ENCODE results near the gene AP4M1. TPM values are rescaled to one million over a fixed set of nuclear protein-coding genes. Genes with fewer than 3 reads are reported as not detected.

Gene AP4M1
- total and polyA plus RNA-seq, 2 donors (not counting 1 experiment from before 2014, with no cell fraction given) = 17.2 to 19.6 TPM

- no peak for TF ChIP-seq CTCF (conservative IDR thresholded peaks at IDR 0.05 in 1 of 2, IDR thresholded peaks at IDR 0.05 in 1 of 2; ENCODE audit: low read depth in 1 of 2, low read length in 2 of 2)
- no peak for TF ChIP-seq EZH2 (IDR thresholded peaks at IDR 0.05; ENCODE audit: low read length, missing control alignments)
- H3K36me3 ChIP-seq (ENCODE audit: control insufficient read depth, insufficient read depth, low read length) = peaks cover 25% of the 10 kb centered on the region
- peak overlapping the region; percentile 92 for H3K4me2 ChIP-seq (ENCODE audit: extremely low read depth, insufficient read depth, low read length)
- H4K20me1 ChIP-seq (ENCODE audit: control insufficient read depth, extremely low read depth, insufficient read depth, low read length) = no peaks in the 10 kb centered on the region
- no peaks in the 10 kb centered on the region for H3K9me3 ChIP-seq (ENCODE audit: control insufficient read depth, insufficient read depth, low read depth, low read length)
- peak overlapping the region; percentile 86 for H3K9ac ChIP-seq (ENCODE audit: insufficient read depth, low read length)
- H3K27me3 ChIP-seq (ENCODE audit: control insufficient read depth, insufficient read depth, low read length) = no peaks in the 10 kb centered on the region
- H3K4me3 ChIP-seq (replicated peaks in 1 of 4; ENCODE audit: control extremely low read depth in 1 of 4, insufficient read depth in 1 of 4, low read depth in 3 of 4, low read length in 4 of 4) = peak overlapping the region; percentile 55 to 93 (median 82)
- H2AFZ ChIP-seq (ENCODE audit: low read length) = peak overlapping the region; percentile 55
- peaks cover 23% of the 10 kb centered on the region for H3K79me2 ChIP-seq (ENCODE audit: control insufficient read depth, insufficient read depth, low read length)
- H3K4me1 ChIP-seq (ENCODE audit: control insufficient read depth, extremely low read depth, insufficient read depth, low read length) = peaks cover 28% of the 10 kb centered on the region
- peak overlapping the region; percentile 91 for H3K27ac ChIP-seq (ENCODE audit: insufficient read depth, low read length)
- no peak for DNase-seq (ENCODE audit: low read depth in 2 of 2)
Observed at GRCh38 chr7:100088095-100088620, 13.3 kb upstream of the AP4M1 start.

GRCh38 chr7:100088621-100089457 lies 12.6 kb upstream of the AP4M1 start, which contains the start of gene COPS6:
TSS of gene COPS6 (plus strand) at chr7:100088969. CDS start at chr7:100088991, 22 bp downstream.
- Histone ChIP-seq H3K27me3 (ENCODE audit: control insufficient read depth, insufficient read depth, low read length) (no peaks in the 10 kb centered on the region), H3K9me3 (ENCODE audit: control insufficient read depth, insufficient read depth, low read depth, low read length) (no peaks in the 10 kb centered on the region), H3K79me2 (ENCODE audit: control insufficient read depth, insufficient read depth, low read length) (peaks cover 24% of the 10 kb centered on the region), H3K36me3 (ENCODE audit: control insufficient read depth, insufficient read depth, low read length) (peaks cover 32% of the 10 kb centered on the region), H3K4me2 (ENCODE audit: extremely low read depth, insufficient read depth, low read length) (peak within 1 kb of the TSS; percentile 99), H3K4me3 (replicated peaks in 1 of 4; ENCODE audit: control extremely low read depth in 1 of 4, insufficient read depth in 1 of 4, low read depth in 3 of 4, low read length in 4 of 4) (peak within 1 kb of the TSS; percentile 74 to 93 (median 84)), H3K9ac (ENCODE audit: insufficient read depth, low read length) (peak within 1 kb of the TSS; percentile 86), H3K4me1 (ENCODE audit: control insufficient read depth, extremely low read depth, insufficient read depth, low read length) (peaks cover 28% of the 10 kb centered on the region), H4K20me1 (ENCODE audit: control insufficient read depth, extremely low read depth, insufficient read depth, low read length) (no peaks in the 10 kb centered on the region), H3K27ac (ENCODE audit: insufficient read depth, low read length) (peak within 1 kb of the TSS; percentile 91), H2AFZ (ENCODE audit: low read length) (peak within 1 kb of the TSS; percentile 87)
- no peak for TF ChIP-seq EZH2 (IDR thresholded peaks at IDR 0.05; ENCODE audit: low read length, missing control alignments)
- DNase-seq (ENCODE audit: low read depth in 2 of 2) = peak; percentile 75 to 81

DNA sequence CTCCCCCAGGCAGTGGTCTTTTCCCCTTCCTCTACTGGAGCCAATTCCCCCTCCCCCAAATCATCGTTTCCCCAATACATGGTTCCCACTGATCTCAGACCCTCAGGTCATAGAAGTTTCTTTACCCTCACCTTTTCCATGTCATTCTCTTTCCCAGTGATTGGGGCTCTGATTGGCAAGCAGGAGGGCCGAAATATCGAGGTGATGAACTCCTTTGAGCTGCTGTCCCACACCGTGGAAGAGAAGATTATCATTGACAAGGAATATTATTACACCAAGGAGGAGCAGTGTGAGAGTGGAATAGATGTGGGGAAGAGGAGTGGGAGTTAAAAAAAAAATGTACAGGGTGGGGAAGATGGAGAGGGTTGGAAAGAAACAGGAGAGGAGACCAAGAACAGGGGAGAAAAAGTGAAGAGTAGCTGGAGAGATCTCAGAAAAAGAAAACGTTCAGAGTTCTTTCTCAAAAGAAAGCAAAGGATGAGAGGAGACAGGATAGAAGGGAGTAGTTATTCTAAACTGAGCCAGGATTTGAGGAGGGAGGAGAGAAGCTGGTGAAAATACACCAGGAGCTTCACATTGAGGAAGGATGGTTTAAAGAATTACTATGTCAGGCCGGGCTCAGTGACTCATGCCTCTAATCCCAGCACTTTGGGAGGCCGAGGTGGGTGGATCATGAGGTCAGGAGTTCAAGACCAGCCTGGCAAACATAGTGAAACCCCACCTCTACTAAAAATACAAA lies 11.8 kb upstream of the AP4M1 start:
- TF ChIP-seq EZH2 (IDR thresholded peaks at IDR 0.05; ENCODE audit: low read length, missing control alignments) = no peak
- TF ChIP-seq CTCF (conservative IDR thresholded peaks at IDR 0.05 in 1 of 2, IDR thresholded peaks at IDR 0.05 in 1 of 2; ENCODE audit: low read depth in 1 of 2, low read length in 2 of 2) = no peak
- Histone ChIP-seq H3K4me3 (replicated peaks in 1 of 4; ENCODE audit: control extremely low read depth in 1 of 4, insufficient read depth in 1 of 4, low read depth in 3 of 4, low read length in 4 of 4) (peak overlapping the region; percentile 74 to 93 (median 84)), H3K4me1 (ENCODE audit: control insufficient read depth, extremely low read depth, insufficient read depth, low read length) (peaks cover 28% of the 10 kb centered on the region), H3K36me3 (ENCODE audit: control insufficient read depth, insufficient read depth, low read length) (peaks cover 37% of the 10 kb centered on the region), H4K20me1 (ENCODE audit: control insufficient read depth, extremely low read depth, insufficient read depth, low read length) (no peaks in the 10 kb centered on the region), H3K27ac (ENCODE audit: insufficient read depth, low read length) (peak overlapping the region; percentile 91), H3K4me2 (ENCODE audit: extremely low read depth, insufficient read depth, low read length) (peak overlapping the region; percentile 99), H3K79me2 (ENCODE audit: control insufficient read depth, insufficient read depth, low read length) (peaks cover 27% of the 10 kb centered on the region), H3K9ac (ENCODE audit: insufficient read depth, low read length) (peak overlapping the region; percentile 86), H2AFZ (ENCODE audit: low read length) (no peak overlapping the region), H3K27me3 (ENCODE audit: control insufficient read depth, insufficient read depth, low read length) (no peaks in the 10 kb centered on the region), H3K9me3 (ENCODE audit: control insufficient read depth, insufficient read depth, low read depth, low read length) (no peaks in the 10 kb centered on the region)
- DNase-seq (ENCODE audit: low read depth in 2 of 2) = peak in 1 of 2 donors; percentile 41

Data from fibroblast of lung (primary cell).